ENCODE results near the gene TLE4.

Gene TLE4

GRCh38 chr9:79660615-79661014 lies 88.8 kb downstream of the TLE4 start:
- no peak for DNase-seq (ENCODE audit: extremely low read depth in 1 of 2, low read depth in 1 of 2)

- no peak for DNase-seq (ENCODE audit: extremely low read depth in 1 of 2, low read depth in 1 of 2)
Measured at GRCh38 chr9:79661279-79661678, 89.5 kb downstream of the TLE4 start.

- DNase-seq (ENCODE audit: extremely low read depth in 1 of 2, low read depth in 1 of 2) = no peak
Measured at GRCh38 chr9:79661886-79662536, 90.2 kb downstream of the TLE4 start.

GRCh38 chr9:79662537-79662956 lies 90.8 kb downstream of the TLE4 start:
- no peak for DNase-seq (ENCODE audit: extremely low read depth in 1 of 2, low read depth in 1 of 2)

- DNase-seq (ENCODE audit: extremely low read depth in 1 of 2, low read depth in 1 of 2) = no peak
Measured at GRCh38 chr9:79663300-79663699, 91.5 kb downstream of the TLE4 start.

- no peak for DNase-seq (ENCODE audit: extremely low read depth in 1 of 2, low read depth in 1 of 2)
Measured at GRCh38 chr9:79663878-79664277, 92.1 kb downstream of the TLE4 start.

- DNase-seq (ENCODE audit: extremely low read depth in 1 of 2, low read depth in 1 of 2) = no peak
Measured at GRCh38 chr9:79664375-79664831, 92.6 kb downstream of the TLE4 start.

- DNase-seq (ENCODE audit: extremely low read depth in 1 of 2, low read depth in 1 of 2) = no peak
Measured at GRCh38 chr9:79665369-79665768, 93.6 kb downstream of the TLE4 start.

- no peak for DNase-seq (ENCODE audit: extremely low read depth in 1 of 2, low read depth in 1 of 2)
Measured at GRCh38 chr9:79665931-79666330, 94.2 kb downstream of the TLE4 start.

- DNase-seq (ENCODE audit: extremely low read depth in 1 of 2, low read depth in 1 of 2) = no peak
Measured at GRCh38 chr9:79667120-79667519, 95.4 kb downstream of the TLE4 start.

- DNase-seq (ENCODE audit: extremely low read depth in 1 of 2, low read depth in 1 of 2) = no peak
Measured at GRCh38 chr9:79667817-79668436, 96.2 kb downstream of the TLE4 start.

GRCh38 chr9:79668956-79669355 lies 97.2 kb downstream of the TLE4 start:
- no peak for DNase-seq (ENCODE audit: extremely low read depth in 1 of 2, low read depth in 1 of 2)

GRCh38 chr9:79670269-79670961 lies 98.7 kb downstream of the TLE4 start:
- no peak for DNase-seq (ENCODE audit: extremely low read depth in 1 of 2, low read depth in 1 of 2)

GRCh38 chr9:79671558-79671957 lies 99.8 kb downstream of the TLE4 start:
- no peak for DNase-seq (ENCODE audit: extremely low read depth in 1 of 2, low read depth in 1 of 2)

GRCh38 chr9:79672236-79672635 lies 100.5 kb downstream of the TLE4 start:
- no peak for DNase-seq (ENCODE audit: extremely low read depth in 1 of 2, low read depth in 1 of 2)

GRCh38 chr9:79672891-79673290 lies 101.1 kb downstream of the TLE4 start:
- no peak for DNase-seq (ENCODE audit: extremely low read depth in 1 of 2, low read depth in 1 of 2)

GRCh38 chr9:79673614-79674013 lies 101.8 kb downstream of the TLE4 start:
- no peak for DNase-seq (ENCODE audit: extremely low read depth in 1 of 2, low read depth in 1 of 2)

- DNase-seq (ENCODE audit: extremely low read depth in 1 of 2, low read depth in 1 of 2) = no peak
Measured at GRCh38 chr9:79674052-79674777, 102.5 kb downstream of the TLE4 start.

GRCh38 chr9:79681576-79681975 lies 109.8 kb downstream of the TLE4 start:
- no peak for DNase-seq (ENCODE audit: extremely low read depth in 1 of 2, low read depth in 1 of 2)

GRCh38 chr9:79682076-79682736 lies 110.4 kb downstream of the TLE4 start:
- DNase-seq (ENCODE audit: extremely low read depth in 1 of 2, low read depth in 1 of 2) = no peak

- DNase-seq (ENCODE audit: extremely low read depth in 1 of 2, low read depth in 1 of 2) = no peak
Measured at GRCh38 chr9:79684059-79684458, 112.3 kb downstream of the TLE4 start.

All from activated CD8-positive, alpha-beta memory T cell treated with anti-CD3 and anti-CD28 coated beads for 1 hour (primary cell).